ENCODE data around the gene AOX1.
"Not testable (repeated sequence)": the region's sequence is repeated elsewhere in the genome, so short reads cannot be mapped to it uniquely, and the experiment has no call there.

The AOX1 gene

DNA sequence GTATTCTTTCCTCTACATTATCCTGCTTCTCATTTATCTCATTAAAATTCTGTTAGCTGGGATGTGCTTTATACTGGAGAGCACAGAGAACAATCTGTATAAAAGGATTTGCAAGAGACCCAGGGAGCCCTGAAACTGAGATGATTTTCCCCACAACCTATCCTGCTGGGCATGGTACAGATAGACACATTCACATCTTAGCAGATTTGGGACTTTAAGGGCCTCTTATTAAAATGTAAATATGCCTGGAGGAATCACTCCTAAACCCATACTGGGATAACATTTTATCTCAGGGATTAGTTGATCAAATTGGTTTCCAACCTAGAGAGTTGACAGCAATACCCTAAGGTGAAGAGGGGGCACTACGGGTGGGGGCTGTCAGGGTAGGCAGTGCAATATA lies 45.5 kb downstream of the AOX1 start:
- DNase-seq = no peak

GRCh38 chr2:200634231-200634964 lies 48.6 kb downstream of the AOX1 start:
- no peak for DNase-seq

GRCh38 chr2:200635251-200635650 lies 49.4 kb downstream of the AOX1 start:
- DNase-seq = no peak

GRCh38 chr2:200637901-200638300 lies 52.1 kb downstream of the AOX1 start:
- no peak for DNase-seq

DNA sequence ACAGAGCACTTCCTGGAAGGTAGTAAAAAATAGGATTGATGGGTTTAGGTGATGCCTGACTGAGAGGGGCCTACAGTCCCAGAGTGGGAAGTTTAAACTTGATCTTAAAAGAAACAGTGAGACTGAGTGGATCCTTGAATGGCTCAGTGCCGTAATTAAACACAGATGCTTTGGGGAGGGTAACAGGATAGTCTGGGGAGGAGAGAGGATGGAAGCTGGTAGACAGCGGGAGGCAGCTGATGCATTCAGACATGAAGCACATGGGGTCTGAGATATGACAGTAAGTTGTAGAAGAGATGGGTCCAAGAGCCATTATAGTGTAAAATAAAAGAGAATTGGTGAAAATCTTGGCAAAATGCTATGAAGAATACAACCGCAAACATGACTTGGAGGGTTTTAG lies 54.4 kb downstream of the AOX1 start:
- DNase-seq = no peak

- no peak for DNase-seq
Measured at GRCh38 chr2:200640901-200641300, 55.1 kb downstream of the AOX1 start.

- DNase-seq = not testable (repeated sequence)
Measured at GRCh38 chr2:200648518-200649281, 62.9 kb downstream of the AOX1 start.

GRCh38 chr2:200649724-200650123 lies 63.9 kb downstream of the AOX1 start:
- DNase-seq = no peak

- no peak for DNase-seq
Measured at GRCh38 chr2:200650195-200650594, 64.4 kb downstream of the AOX1 start.

DNA sequence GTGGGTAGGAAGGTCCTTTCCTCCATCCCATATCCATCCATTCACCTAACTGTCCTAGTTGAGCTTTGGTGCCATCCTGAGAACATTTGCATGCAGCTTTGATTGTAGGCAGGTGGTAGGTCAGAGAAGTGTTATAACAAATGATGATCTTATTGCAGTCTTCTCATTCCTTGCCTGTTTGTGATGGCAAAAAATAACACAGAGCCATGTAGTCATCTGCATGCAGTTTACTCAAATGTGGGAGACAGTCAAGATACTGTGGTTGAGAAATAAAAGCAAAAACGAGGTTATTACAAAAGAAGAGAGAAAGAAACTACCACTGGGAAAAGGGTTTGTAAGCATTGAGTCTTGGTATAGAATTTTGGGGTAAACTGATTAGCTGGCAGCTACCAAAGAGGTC lies 66.3 kb downstream of the AOX1 start:
- no peak for DNase-seq

DNA sequence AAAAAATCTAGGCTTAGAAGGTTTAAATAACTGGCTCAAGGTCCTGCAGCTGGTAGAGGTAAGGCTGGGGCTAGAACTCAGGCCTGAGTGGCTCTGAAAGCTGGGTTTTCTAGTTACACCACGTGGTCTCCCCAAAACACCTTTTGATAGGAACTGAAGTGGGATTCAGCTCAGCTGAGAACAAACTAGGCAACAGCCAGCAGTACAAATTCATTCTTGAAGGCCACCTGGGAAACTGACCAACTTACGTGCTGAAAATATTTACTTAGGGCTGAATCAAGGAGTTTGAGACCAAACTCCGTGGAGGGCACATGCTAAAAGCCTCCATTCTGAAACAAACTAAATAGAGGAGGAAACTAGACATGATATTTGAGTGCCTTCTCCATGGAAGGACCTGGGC lies 67.2 kb downstream of the AOX1 start:
- no peak for DNase-seq

DNA sequence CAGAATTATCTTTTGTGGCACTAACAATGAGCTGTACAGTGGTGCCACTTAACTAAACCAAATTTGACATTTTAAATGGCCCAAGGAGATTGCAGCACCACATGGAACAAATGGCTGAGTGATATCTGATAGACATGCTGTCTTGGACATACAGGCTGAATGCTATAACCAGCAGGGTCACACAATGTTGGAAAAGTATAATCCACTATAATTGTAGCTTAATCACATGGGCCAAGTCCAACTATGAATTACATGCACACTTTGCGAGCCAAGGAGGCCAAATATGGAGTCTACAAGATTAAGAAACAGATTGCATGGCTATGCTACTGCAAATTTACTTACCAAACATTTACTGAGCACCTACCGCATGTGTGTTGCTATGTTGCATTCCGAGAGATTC lies 69.0 kb downstream of the AOX1 start:
- DNase-seq = no peak

DNA sequence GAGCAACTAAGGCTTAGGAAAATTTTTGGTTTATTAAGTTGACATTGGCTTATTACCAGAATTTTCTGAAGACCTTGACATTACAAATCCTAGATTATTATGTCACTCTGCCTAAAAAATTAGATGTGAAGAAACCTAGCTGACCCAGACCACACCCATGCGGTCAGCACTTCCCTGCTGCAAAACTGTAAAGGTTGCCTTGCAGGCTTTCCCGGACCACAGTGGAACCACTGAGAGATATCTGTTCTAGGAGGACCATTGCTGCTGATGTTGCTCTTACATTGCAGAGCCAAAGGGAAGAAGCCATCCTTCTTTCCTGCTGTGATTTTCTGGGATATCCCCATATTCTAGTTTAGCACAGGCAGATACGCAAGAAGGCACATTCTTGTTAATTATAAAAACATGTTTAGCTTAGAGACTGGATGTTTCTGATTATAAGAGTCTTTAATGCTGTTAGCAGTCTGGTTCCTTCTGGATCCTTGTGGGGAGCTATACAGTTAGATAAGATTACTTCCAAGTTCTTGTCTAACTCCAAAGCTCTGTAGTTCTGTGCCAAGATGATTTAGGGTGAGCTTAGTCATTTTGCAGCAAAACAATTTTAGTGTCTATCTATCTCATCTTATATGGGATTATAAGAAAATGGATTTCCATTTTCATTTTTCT lies 70.2 kb downstream of the AOX1 start:
- DNase-seq = no peak

- no peak for DNase-seq
Measured at GRCh38 chr2:200658278-200658864, 72.6 kb downstream of the AOX1 start.

DNA sequence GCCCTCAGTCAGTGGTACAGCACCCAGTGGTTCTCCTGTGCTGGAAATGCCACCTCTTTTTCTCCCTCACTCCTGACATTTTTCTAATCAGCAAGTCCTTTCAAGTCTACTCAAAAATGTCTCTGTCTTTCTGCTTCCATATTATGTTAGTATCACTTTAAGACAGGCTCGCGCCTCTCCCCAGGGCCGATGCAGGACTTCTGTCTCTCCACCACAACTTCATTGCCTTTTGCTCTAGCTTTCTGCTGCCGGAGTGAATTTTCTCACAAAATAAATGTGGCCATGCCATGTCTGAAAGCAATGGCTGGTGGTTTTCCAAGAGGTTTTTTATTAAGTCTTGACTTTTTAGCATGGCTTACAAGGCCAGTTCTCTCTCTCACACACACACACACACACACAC lies 73.6 kb downstream of the AOX1 start:
- DNase-seq = no peak

- no peak for DNase-seq
Measured at GRCh38 chr2:200661477-200661876, 75.7 kb downstream of the AOX1 start.

DNA sequence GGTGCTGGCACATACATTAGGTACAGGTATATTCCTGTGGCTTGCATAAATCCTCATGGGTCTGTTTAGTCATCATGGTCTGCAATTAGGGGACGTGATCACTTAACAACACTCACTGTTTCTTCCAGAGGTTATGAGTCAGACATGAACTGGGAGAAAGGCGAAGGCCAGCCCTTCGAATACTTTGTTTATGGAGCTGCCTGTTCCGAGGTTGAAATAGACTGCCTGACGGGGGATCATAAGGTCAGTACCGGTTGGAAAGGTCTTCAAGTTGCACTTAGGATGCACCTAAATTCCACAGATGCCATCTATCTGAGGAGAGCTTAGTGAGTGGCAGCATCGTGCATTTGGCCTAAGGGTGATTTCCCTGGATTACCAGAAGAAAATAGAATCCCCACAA lies 76.9 kb downstream of the AOX1 start:
- no peak for DNase-seq

- no peak for DNase-seq
Measured at GRCh38 chr2:200664770-200665494, 79.1 kb downstream of the AOX1 start.

GRCh38 chr2:200665626-200666453 lies 80.0 kb downstream of the AOX1 start:
- DNase-seq = no peak

DNA sequence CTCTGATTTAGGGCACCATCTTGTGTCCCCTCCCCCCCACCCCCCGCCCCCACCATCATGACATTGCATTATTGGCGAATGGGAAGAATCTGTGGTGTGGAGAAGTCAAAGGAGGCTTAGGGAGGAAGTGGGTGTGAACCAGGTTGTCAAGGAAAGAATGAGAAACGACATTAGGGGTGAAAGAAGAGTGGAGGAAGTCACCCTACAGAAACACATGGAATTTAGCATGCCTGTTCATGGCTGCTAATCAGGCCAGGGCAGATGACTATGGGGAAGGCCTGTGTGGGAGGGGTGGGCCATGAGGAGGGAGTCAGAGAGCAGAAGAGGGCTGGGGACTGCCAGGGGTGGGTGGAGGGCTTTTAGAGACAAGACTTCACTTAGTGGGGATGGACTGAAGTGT lies 81.6 kb downstream of the AOX1 start:
- no peak for DNase-seq

GRCh38 chr2:200668478-200668877 lies 82.7 kb downstream of the AOX1 start:
- no peak for DNase-seq

GRCh38 chr2:200669308-200669707 lies 83.5 kb downstream of the AOX1 start:
- DNase-seq = no peak

All from activated CD4-positive, alpha-beta T cell treated with anti-CD3 and anti-CD28 coated beads for 1 hour (primary cell).